Measurements from ENCODE around the gene CADM3.

GRCh38 chr1:159196543-159196942, 25.1 kb downstream of the CADM3 start:
- TF ChIP-seq REST (IDR thresholded peaks at IDR 0.05; ENCODE audit: insufficient read depth in 1 of 2, low read depth in 2 of 2, low read length in 1 of 2) (no peak), TCF7L2 (IDR thresholded peaks at IDR 0.05; ENCODE audit: low read depth, low read length) (no peak), POLR2AphosphoS5 (IDR thresholded peaks at IDR 0.05; ENCODE audit: low read depth, low read length) (no peak)
- TF ChIP-seq, protein P1, sequence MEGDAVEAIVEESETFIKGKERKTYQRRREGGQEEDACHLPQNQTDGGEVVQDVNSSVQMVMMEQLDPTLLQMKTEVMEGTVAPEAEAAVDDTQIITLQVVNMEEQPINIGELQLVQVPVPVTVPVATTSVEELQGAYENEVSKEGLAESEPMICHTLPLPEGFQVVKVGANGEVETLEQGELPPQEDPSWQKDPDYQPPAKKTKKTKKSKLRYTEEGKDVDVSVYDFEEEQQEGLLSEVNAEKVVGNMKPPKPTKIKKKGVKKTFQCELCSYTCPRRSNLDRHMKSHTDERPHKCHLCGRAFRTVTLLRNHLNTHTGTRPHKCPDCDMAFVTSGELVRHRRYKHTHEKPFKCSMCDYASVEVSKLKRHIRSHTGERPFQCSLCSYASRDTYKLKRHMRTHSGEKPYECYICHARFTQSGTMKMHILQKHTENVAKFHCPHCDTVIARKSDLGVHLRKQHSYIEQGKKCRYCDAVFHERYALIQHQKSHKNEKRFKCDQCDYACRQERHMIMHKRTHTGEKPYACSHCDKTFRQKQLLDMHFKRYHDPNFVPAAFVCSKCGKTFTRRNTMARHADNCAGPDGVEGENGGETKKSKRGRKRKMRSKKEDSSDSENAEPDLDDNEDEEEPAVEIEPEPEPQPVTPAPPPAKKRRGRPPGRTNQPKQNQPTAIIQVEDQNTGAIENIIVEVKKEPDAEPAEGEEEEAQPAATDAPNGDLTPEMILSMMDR (IDR thresholded peaks at IDR 0.05) = peak; percentile 28
